Epithelial cell of umbilical artery (primary cell): ENCODE results near the gene SYNM. TPM values are rescaled to one million over a fixed set of nuclear protein-coding genes. Genes with fewer than 3 reads are reported as not detected.

Source experiments
- total RNA-seq: library from RNA; depleted of rRNA; stranded (reverse); fragments of >200 nt; gene quantifications from 2 replicates; pipeline ENCODE4 v1.2.3, GENCODE V29; 2014

Gene SYNM
- 3.9 and 14.3 TPM in 2 replicates for total RNA-seq

GRCh38 chr15:99104788-99105513, at the start of gene SYNM:
Gene SYNM (plus strand): TSS chr15:99105080. CDS start chr15:99105200, 120 bp downstream.

Other genes with a start within 250 kb of the SYNM start
- gene PGPEP1L, start 97.3 kb upstream of the SYNM start, total RNA-seq, result not detected in 2 replicates
- 25.3 and 32.1 TPM in 2 replicates for gene TTC23, start 144.5 kb downstream of the SYNM start, total RNA-seq
- gene LRRC28, start 146.4 kb downstream of the SYNM start, total RNA-seq, result 14.6 and 16.1 TPM in 2 replicates